Progenitor cell of endocrine pancreas (in vitro differentiated cells): ENCODE measurements around the gene GART. TPM values are rescaled to one million over a fixed set of nuclear protein-coding genes. Genes with fewer than 3 reads are reported as not detected.
A peak's percentile ranks its signal among the peaks of the same experiment; 100 is the strongest.

ENCODE experiments used
- DNase-seq: peaks from one replicate; pipeline ENCODE4 v3.0.0; 2021; ENCODE audit warnings: low spot score; ENCODE audit not compliant: unreplicated experiment
- H3K27ac Mint-ChIP-seq: 2 replicates; pipeline ENCODE4 v1.8.0; 2021; ENCODE audit warnings: mild to moderate bottlenecking, moderate library complexity, mixed read lengths
- H3K27me3 Mint-ChIP-seq: 2 replicates; pipeline ENCODE4 v1.8.0; 2021; ENCODE audit warnings: mixed read lengths
- H3K36me3 Mint-ChIP-seq: 2 replicates; pipeline ENCODE4 v1.8.0; 2022; ENCODE audit warnings: mixed read lengths; ENCODE audit not compliant: insufficient read depth
- H3K4me1 Mint-ChIP-seq: 2 replicates; pipeline ENCODE4 v1.8.0; 2021; ENCODE audit warnings: low read depth, mixed read lengths
- H3K4me3 Mint-ChIP-seq: 2 replicates; pipeline ENCODE4 v1.8.0; 2021; ENCODE audit warnings: low read depth, mild to moderate bottlenecking, moderate library complexity, mixed read lengths
- H3K9me3 Mint-ChIP-seq: 2 replicates; pipeline ENCODE4 v1.8.0; 2021; ENCODE audit warnings: low read depth, mixed read lengths
- CTCF ChIP-seq: fragments of 200-600 bp; sonication (generic); IDR thresholded peaks from one replicate; pipeline ENCODE4 v1.5.0; 2021; ENCODE audit warnings: antibody characterized with exemption, mild to moderate bottlenecking; ENCODE audit not compliant: unreplicated experiment
- total RNA-seq: library from RNA; stranded (reverse); gene quantifications from 2 replicates; pipeline ENCODE4 v1.2.1, GENCODE V29; 2021

The GART gene
- total RNA-seq, 1 donor from 2014 or later: 100 TPM

- DNase-seq: no peak
- Mint-ChIP-seq H3K4me3 (peak overlapping the region; percentile 91), H3K27ac (peak overlapping the region; percentile 57), H3K27me3 (no peaks in the 10 kb centered on the region), H3K9me3 (no peaks in the 10 kb centered on the region), H3K4me1 (peaks cover 6% of the 10 kb centered on the region), H3K36me3 (peaks cover 4% of the 10 kb centered on the region)
- TF ChIP-seq CTCF: no peak
These were observed 50.9 kb downstream of the GART start for GRCh38 chr21:33490991-33491372.

- TF ChIP-seq CTCF: no peak
- no peak overlapping the region for H3K4me3 Mint-ChIP-seq
- H3K9me3 Mint-ChIP-seq: no peaks in the 10 kb centered on the region
- peaks cover 4% of the 10 kb centered on the region for H3K36me3 Mint-ChIP-seq
- DNase-seq: no peak
- peaks cover 6% of the 10 kb centered on the region for H3K4me1 Mint-ChIP-seq
- no peak overlapping the region for H3K27ac Mint-ChIP-seq
- no peaks in the 10 kb centered on the region for H3K27me3 Mint-ChIP-seq
These were observed 53.0 kb downstream of the GART start for GRCh38 chr21:33488936-33489335.

GRCh38 chr21:33487996-33488395 lies 53.9 kb downstream of the GART start:
- H3K27me3 Mint-ChIP-seq: no peaks in the 10 kb centered on the region
- no peak for DNase-seq
- peaks cover 4% of the 10 kb centered on the region for H3K36me3 Mint-ChIP-seq
- no peak overlapping the region for H3K27ac Mint-ChIP-seq
- H3K9me3 Mint-ChIP-seq: no peaks in the 10 kb centered on the region
- peaks cover 6% of the 10 kb centered on the region for H3K4me1 Mint-ChIP-seq
- no peak for TF ChIP-seq CTCF
- no peak overlapping the region for H3K4me3 Mint-ChIP-seq

GRCh38 chr21:33481314-33481943 lies 60.5 kb downstream of the GART start:
- no peaks in the 10 kb centered on the region for H3K36me3 Mint-ChIP-seq
- DNase-seq: no peak
- no peaks in the 10 kb centered on the region for H3K27me3 Mint-ChIP-seq
- H3K4me1 Mint-ChIP-seq: peaks cover 7% of the 10 kb centered on the region
- no peak for TF ChIP-seq CTCF
- H3K27ac Mint-ChIP-seq: no peak overlapping the region
- no peaks in the 10 kb centered on the region for H3K9me3 Mint-ChIP-seq
- peak overlapping the region; percentile 91 for H3K4me3 Mint-ChIP-seq

- Mint-ChIP-seq H3K27me3 (no peaks in the 10 kb centered on the region), H3K4me1 (peaks cover 7% of the 10 kb centered on the region), H3K27ac (peak overlapping the region; percentile 98), H3K9me3 (no peaks in the 10 kb centered on the region), H3K4me3 (peak overlapping the region; percentile 91), H3K36me3 (no peaks in the 10 kb centered on the region)
- no peak for TF ChIP-seq CTCF
- no peak for DNase-seq
These were observed 61.3 kb downstream of the GART start for GRCh38 chr21:33480481-33481103.
